ENCODE data around the gene DPH6.

DNA sequence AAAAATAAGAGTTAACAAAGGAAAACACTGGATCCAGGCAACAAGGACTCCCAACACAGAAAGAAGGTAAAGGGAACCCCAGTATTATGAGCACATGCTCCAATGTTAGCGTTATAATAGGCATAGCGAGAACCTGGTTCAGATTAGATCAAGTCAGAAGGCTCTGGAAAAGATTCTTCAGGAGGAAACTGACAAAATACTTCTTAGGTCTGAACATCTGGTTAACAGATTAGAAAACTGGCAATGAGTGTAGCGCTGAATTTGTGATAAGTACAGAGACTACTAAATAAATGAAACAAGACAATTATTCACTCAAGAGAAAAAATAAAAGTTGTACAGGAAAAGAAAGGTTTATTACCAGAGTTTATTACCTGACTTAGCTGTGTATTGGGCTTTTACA, 146.1 kb downstream of the DPH6 start:
- TF ChIP-seq CTCF (IDR thresholded peaks at IDR 0.05) (no peak), POLR2AphosphoS5 (IDR thresholded peaks at IDR 0.05; ENCODE audit: insufficient read depth in 1 of 2, low read depth in 1 of 2) (no peak)

Measured in vagina (tissue), 2 donors.